ENCODE results near the gene NUDT11. TPM values are rescaled to one million over a fixed set of nuclear protein-coding genes. Genes with fewer than 3 reads are reported as not detected.

NUDT11 gene
- total and polyA plus RNA-seq, 2 of the 13 experiments (the other 11 are each of a cell fraction or from before 2014, with no cell fraction given) = not detected

DNA sequence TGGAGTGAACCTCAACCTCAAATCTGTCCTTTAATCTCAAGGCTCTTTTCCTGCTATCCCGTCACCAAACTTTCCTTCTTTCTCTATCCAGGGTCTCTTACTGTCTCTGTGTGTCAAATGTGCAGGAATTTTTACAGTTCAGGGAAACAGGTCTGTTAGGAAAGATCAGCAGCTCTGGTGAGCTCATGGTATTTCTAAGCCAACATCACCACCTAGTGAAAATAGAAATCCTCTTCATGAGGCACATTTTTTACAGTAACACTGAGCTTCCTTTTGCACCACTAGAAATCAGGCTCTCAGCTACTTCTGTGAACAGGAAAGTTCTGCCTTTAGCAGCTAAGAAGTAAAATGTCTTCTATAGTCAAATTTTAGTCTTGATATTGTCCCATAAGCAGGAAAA is 39.6 kb downstream of the NUDT11 start:
- H3K4me1 ChIP-seq (ENCODE audit: insufficient read depth, low read length) = no peaks in the 10 kb centered on the region
- ChIA-PET CTCF (ENCODE audit: low intra/inter-chr PET ratio, low total read pairs) (no interaction called here), POLR2A (no interaction called here)
- no peak overlapping the region for H3K4me3 ChIP-seq (replicated peaks in 1 of 3; ENCODE audit: insufficient read depth in 1 of 3, low read depth in 2 of 3, low read length in 3 of 3)
- H2AFZ ChIP-seq (ENCODE audit: low read length) = no peak overlapping the region
- no peaks in the 10 kb centered on the region for H3K36me3 ChIP-seq (replicated peaks in 1 of 2; ENCODE audit: control insufficient read depth in 1 of 2, insufficient read depth in 2 of 2, low read length in 2 of 2)
- in situ Hi-C loops (cut with HindIII; ENCODE audit: extremely low pct_ligation_motif_present, low pct_unique_long_range_greater_than_20kb) = no loop called here
- no peaks in the 10 kb centered on the region for H3K9me3 ChIP-seq (ENCODE audit: low read length)
- H4K20me1 ChIP-seq (ENCODE audit: insufficient read depth, low read length) = no peaks in the 10 kb centered on the region
- DNase-seq (ENCODE audit: low spot score) (peak; percentile 0), ATAC-seq (no peak), FAIRE-seq (peak; percentile 50)
- no peaks in the 10 kb centered on the region for H3K79me2 ChIP-seq (ENCODE audit: insufficient read depth, low read length)
- 0% methylated on average over 1 of the region's 1 CpG for WGBS (ENCODE audit: low lambda C conversion rate)
- intact Hi-C loops (cut with micrococcal nuclease; ENCODE audit: unreplicated experiment) = no loop called here
- no TSS peak for BruUV-seq (replicated peaks)
- TF ChIP-seq, protein P1, sequence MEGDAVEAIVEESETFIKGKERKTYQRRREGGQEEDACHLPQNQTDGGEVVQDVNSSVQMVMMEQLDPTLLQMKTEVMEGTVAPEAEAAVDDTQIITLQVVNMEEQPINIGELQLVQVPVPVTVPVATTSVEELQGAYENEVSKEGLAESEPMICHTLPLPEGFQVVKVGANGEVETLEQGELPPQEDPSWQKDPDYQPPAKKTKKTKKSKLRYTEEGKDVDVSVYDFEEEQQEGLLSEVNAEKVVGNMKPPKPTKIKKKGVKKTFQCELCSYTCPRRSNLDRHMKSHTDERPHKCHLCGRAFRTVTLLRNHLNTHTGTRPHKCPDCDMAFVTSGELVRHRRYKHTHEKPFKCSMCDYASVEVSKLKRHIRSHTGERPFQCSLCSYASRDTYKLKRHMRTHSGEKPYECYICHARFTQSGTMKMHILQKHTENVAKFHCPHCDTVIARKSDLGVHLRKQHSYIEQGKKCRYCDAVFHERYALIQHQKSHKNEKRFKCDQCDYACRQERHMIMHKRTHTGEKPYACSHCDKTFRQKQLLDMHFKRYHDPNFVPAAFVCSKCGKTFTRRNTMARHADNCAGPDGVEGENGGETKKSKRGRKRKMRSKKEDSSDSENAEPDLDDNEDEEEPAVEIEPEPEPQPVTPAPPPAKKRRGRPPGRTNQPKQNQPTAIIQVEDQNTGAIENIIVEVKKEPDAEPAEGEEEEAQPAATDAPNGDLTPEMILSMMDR (CRISPR knock-in tag; IDR thresholded peaks at IDR 0.05) = peak; percentile 24; the same call in 1 of the 2 replicates
- TF ChIP-seq U2AF1 (optimal IDR thresholded peaks at IDR 0.05; ENCODE audit: low read depth, low read length) = no peak
- no peak overlapping the region for H3K9ac ChIP-seq (ENCODE audit: insufficient read depth, low read depth, low read length)
- no peak overlapping the region for H3K27ac ChIP-seq (ENCODE audit: extremely low read length, insufficient read depth, low read length)
- H3K4me2 ChIP-seq (ENCODE audit: low read depth, low read length) = no peak overlapping the region
- H3K27me3 ChIP-seq (ENCODE audit: control insufficient read depth in 1 of 2, insufficient read depth in 2 of 2, low read length in 2 of 2) = no peaks in the 10 kb centered on the region

DNA sequence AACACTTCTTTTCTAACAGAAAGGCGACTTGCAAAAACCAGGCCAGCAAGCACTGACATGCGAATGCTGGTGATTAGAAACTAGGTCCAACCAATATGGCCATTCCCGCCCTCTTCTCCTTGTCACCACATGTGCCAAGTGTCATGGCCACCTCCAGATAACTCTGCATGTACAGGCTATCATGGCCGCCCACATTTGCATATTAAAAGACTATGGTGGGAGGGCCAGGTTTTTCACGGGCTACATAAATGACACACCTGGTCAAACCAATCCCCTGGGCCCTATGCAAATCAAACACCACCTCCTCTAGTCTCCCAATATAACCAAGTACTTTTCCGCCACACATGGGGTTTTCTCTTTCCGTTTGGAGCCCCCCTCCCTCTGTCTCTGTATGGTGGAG is 40.1 kb downstream of the NUDT11 start:
- 50% methylated on average over 5 of the region's 7 CpGs for WGBS (ENCODE audit: low lambda C conversion rate)
- Histone ChIP-seq H4K20me1 (ENCODE audit: insufficient read depth, low read length) (no peaks in the 10 kb centered on the region), H3K9ac (ENCODE audit: insufficient read depth, low read depth, low read length) (no peak overlapping the region), H3K36me3 (replicated peaks in 1 of 2; ENCODE audit: control insufficient read depth in 1 of 2, insufficient read depth in 2 of 2, low read length in 2 of 2) (no peaks in the 10 kb centered on the region), H3K79me2 (ENCODE audit: insufficient read depth, low read length) (no peaks in the 10 kb centered on the region), H3K4me2 (ENCODE audit: low read depth, low read length) (no peak overlapping the region), H3K27me3 (ENCODE audit: control insufficient read depth in 1 of 2, insufficient read depth in 2 of 2, low read length in 2 of 2) (no peaks in the 10 kb centered on the region), H3K4me3 (replicated peaks in 1 of 3; ENCODE audit: insufficient read depth in 1 of 3, low read depth in 2 of 3, low read length in 3 of 3) (no peak overlapping the region), H3K9me3 (ENCODE audit: low read length) (no peaks in the 10 kb centered on the region), H3K27ac (ENCODE audit: extremely low read length, insufficient read depth, low read length) (no peak overlapping the region), H2AFZ (ENCODE audit: low read length) (no peak overlapping the region), H3K4me1 (ENCODE audit: insufficient read depth, low read length) (no peaks in the 10 kb centered on the region)
- CTCF ChIA-PET (ENCODE audit: low intra/inter-chr PET ratio, low total read pairs) = no interaction called here
- ATAC-seq (no peak), DNase-seq (ENCODE audit: low spot score) (no peak), FAIRE-seq (no peak)
- no TSS peak for BruUV-seq (replicated peaks)
- TF ChIP-seq BHLHE40 (IDR thresholded peaks at IDR 0.05; ENCODE audit: low read length) = no peak
- no peak for TF ChIP-seq ZKSCAN8 (CRISPR knock-in tag; IDR thresholded peaks at IDR 0.05; ENCODE audit: borderline replicate concordance)
- no peak for TF ChIP-seq ZNF367 (CRISPR knock-in tag; IDR thresholded peaks at IDR 0.05; ENCODE audit: borderline replicate concordance)
- TF ChIP-seq ZNF34 (CRISPR knock-in tag; IDR thresholded peaks at IDR 0.05; ENCODE audit: borderline replicate concordance) = no peak
- no peak for TF ChIP-seq CAMTA2 (CRISPR knock-in tag; IDR thresholded peaks at IDR 0.05; ENCODE audit: borderline replicate concordance)
- TF ChIP-seq ZNF224 (CRISPR knock-in tag; IDR thresholded peaks at IDR 0.05) = no peak
- TF ChIP-seq TBP (CRISPR knock-in tag; IDR thresholded peaks at IDR 0.05) = no peak
- TF ChIP-seq TOPORS (CRISPR knock-in tag; IDR thresholded peaks at IDR 0.05) = no peak
- TF ChIP-seq TEAD3 (CRISPR knock-in tag; optimal IDR thresholded peaks at IDR 0.05; ENCODE audit: borderline replicate concordance) = no peak
- no peak for TF ChIP-seq ZSCAN30 (CRISPR knock-in tag; IDR thresholded peaks at IDR 0.05)
- no peak for TF ChIP-seq ZNF260 (CRISPR knock-in tag; IDR thresholded peaks at IDR 0.05; ENCODE audit: borderline replicate concordance, low read depth)
- no peak for TF ChIP-seq FOXA3 (CRISPR knock-in tag; IDR thresholded peaks at IDR 0.05)
- no peak for TF ChIP-seq ZKSCAN5 (CRISPR knock-in tag; IDR thresholded peaks at IDR 0.05)
- in situ Hi-C loops (cut with HindIII; ENCODE audit: extremely low pct_ligation_motif_present, low pct_unique_long_range_greater_than_20kb) (no loop called here), intact Hi-C loops (cut with micrococcal nuclease; ENCODE audit: unreplicated experiment) (no loop called here)
- POLR2A ChIA-PET = no interaction called here
